ENCODE measurements around the gene ARID5B. TPM values are rescaled to one million over a fixed set of nuclear protein-coding genes. Genes with fewer than 3 reads are reported as not detected.

The ARID5B gene
- total and polyA plus RNA-seq, 2 experiments from 2014 or later: 53.2 to 55.0 TPM

DNA sequence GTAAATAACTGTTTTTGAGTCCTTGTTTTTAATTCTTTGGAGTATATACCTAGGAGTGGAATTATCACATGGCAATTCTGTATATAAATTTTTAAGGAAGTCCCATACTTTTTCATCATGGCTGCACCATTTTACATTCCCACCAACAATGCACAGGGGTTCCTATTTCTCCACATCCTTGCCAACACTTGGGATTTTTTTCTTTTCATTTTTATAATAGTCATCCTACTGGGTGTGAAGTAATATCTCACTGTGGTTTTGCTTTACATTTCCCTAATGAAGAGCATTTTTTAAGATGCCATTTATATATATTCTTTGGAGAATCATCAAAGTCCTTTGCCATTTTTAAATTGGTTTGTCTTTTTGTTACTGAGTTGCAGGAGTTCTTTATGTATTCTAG lies 89.7 kb downstream of the ARID5B start:
- Histone ChIP-seq H3K27me3 (no peaks in the 10 kb centered on the region), H3K36me3 (replicated peaks; ENCODE audit: insufficient read depth, low read depth) (no peaks in the 10 kb centered on the region), H3K4me2 (no peak overlapping the region), H3K4me1 (ENCODE audit: insufficient read depth) (peaks cover 42% of the 10 kb centered on the region), H3K9me3 (ENCODE audit: low read depth) (no peaks in the 10 kb centered on the region), H3K9me2 (replicated peaks; ENCODE audit: insufficient read depth) (no peaks in the 10 kb centered on the region), H2AFZ (no peak overlapping the region), H3K79me2 (peaks cover 88% of the 10 kb centered on the region), H3K4me3 (no peak overlapping the region), H4K20me1 (ENCODE audit: insufficient read depth, poor library complexity, severe bottlenecking) (no peaks in the 10 kb centered on the region), H3K27ac (no peak overlapping the region)
- DNase-seq (ENCODE audit: low spot score): no peak
- TF ChIP-seq EZH2 (IDR thresholded peaks at IDR 0.05; ENCODE audit: borderline replicate concordance) (no peak), EZH2phosphoT487 (IDR thresholded peaks at IDR 0.05; ENCODE audit: low read depth, severe bottlenecking, unreplicated experiment) (no peak)
- TF ChIP-seq, protein P1, sequence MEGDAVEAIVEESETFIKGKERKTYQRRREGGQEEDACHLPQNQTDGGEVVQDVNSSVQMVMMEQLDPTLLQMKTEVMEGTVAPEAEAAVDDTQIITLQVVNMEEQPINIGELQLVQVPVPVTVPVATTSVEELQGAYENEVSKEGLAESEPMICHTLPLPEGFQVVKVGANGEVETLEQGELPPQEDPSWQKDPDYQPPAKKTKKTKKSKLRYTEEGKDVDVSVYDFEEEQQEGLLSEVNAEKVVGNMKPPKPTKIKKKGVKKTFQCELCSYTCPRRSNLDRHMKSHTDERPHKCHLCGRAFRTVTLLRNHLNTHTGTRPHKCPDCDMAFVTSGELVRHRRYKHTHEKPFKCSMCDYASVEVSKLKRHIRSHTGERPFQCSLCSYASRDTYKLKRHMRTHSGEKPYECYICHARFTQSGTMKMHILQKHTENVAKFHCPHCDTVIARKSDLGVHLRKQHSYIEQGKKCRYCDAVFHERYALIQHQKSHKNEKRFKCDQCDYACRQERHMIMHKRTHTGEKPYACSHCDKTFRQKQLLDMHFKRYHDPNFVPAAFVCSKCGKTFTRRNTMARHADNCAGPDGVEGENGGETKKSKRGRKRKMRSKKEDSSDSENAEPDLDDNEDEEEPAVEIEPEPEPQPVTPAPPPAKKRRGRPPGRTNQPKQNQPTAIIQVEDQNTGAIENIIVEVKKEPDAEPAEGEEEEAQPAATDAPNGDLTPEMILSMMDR (IDR thresholded peaks at IDR 0.05; ENCODE audit: poor library complexity): no peak

GRCh38 chr10:61992059-61992460 lies 90.6 kb downstream of the ARID5B start:
- Histone ChIP-seq H3K79me2 (peaks cover 88% of the 10 kb centered on the region), H4K20me1 (ENCODE audit: insufficient read depth, poor library complexity, severe bottlenecking) (no peaks in the 10 kb centered on the region), H2AFZ (no peak overlapping the region), H3K4me3 (no peak overlapping the region), H3K9me2 (replicated peaks; ENCODE audit: insufficient read depth) (no peaks in the 10 kb centered on the region), H3K27me3 (no peaks in the 10 kb centered on the region), H3K36me3 (replicated peaks; ENCODE audit: insufficient read depth, low read depth) (no peaks in the 10 kb centered on the region), H3K4me2 (peak overlapping the region; percentile 42), H3K9me3 (ENCODE audit: low read depth) (no peaks in the 10 kb centered on the region), H3K27ac (peak overlapping the region; percentile 84), H3K4me1 (ENCODE audit: insufficient read depth) (peaks cover 42% of the 10 kb centered on the region)
- WGBS (ENCODE audit: low lambda C conversion rate, missing lambda C conversion rate): 62% methylated on average over 4 of the region's 4 CpGs
- TF ChIP-seq, protein P1 (IDR thresholded peaks at IDR 0.05; ENCODE audit: poor library complexity): no peak
- TF ChIP-seq EZH2phosphoT487 (IDR thresholded peaks at IDR 0.05; ENCODE audit: low read depth, severe bottlenecking, unreplicated experiment): no peak
- TF ChIP-seq EZH2 (IDR thresholded peaks at IDR 0.05; ENCODE audit: borderline replicate concordance): no peak
- no peak for DNase-seq (ENCODE audit: low spot score)

- Histone ChIP-seq H3K9me3 (ENCODE audit: low read depth) (no peaks in the 10 kb centered on the region), H3K9me2 (replicated peaks; ENCODE audit: insufficient read depth) (no peaks in the 10 kb centered on the region), H3K27ac (peak overlapping the region; percentile 84), H2AFZ (no peak overlapping the region), H3K79me2 (peaks cover 89% of the 10 kb centered on the region), H3K4me2 (peak overlapping the region; percentile 42), H3K36me3 (replicated peaks; ENCODE audit: insufficient read depth, low read depth) (no peaks in the 10 kb centered on the region), H3K27me3 (no peaks in the 10 kb centered on the region), H3K4me3 (no peak overlapping the region), H4K20me1 (ENCODE audit: insufficient read depth, poor library complexity, severe bottlenecking) (no peaks in the 10 kb centered on the region), H3K4me1 (ENCODE audit: insufficient read depth) (peaks cover 38% of the 10 kb centered on the region)
- TF ChIP-seq EZH2phosphoT487 (IDR thresholded peaks at IDR 0.05; ENCODE audit: low read depth, severe bottlenecking, unreplicated experiment): no peak
- DNase-seq (ENCODE audit: low spot score): peak; percentile 58
- 40% methylated on average over 7 of the region's 7 CpGs for WGBS (ENCODE audit: low lambda C conversion rate, missing lambda C conversion rate)
Measured at GRCh38 chr10:61992671-61993668, 91.5 kb downstream of the ARID5B start.

- Histone ChIP-seq H3K36me3 (replicated peaks; ENCODE audit: insufficient read depth, low read depth) (no peaks in the 10 kb centered on the region), H2AFZ (no peak overlapping the region), H3K27ac (peak overlapping the region; percentile 84), H4K20me1 (ENCODE audit: insufficient read depth, poor library complexity, severe bottlenecking) (no peaks in the 10 kb centered on the region), H3K9me2 (replicated peaks; ENCODE audit: insufficient read depth) (no peaks in the 10 kb centered on the region), H3K4me3 (no peak overlapping the region), H3K79me2 (peaks cover 92% of the 10 kb centered on the region), H3K4me1 (ENCODE audit: insufficient read depth) (peaks cover 35% of the 10 kb centered on the region), H3K9me3 (ENCODE audit: low read depth) (no peaks in the 10 kb centered on the region), H3K27me3 (no peaks in the 10 kb centered on the region), H3K4me2 (peak overlapping the region; percentile 42)
- TF ChIP-seq EZH2phosphoT487 (IDR thresholded peaks at IDR 0.05; ENCODE audit: low read depth, severe bottlenecking, unreplicated experiment): no peak
- TF ChIP-seq, protein P1 (IDR thresholded peaks at IDR 0.05; ENCODE audit: poor library complexity): no peak
- TF ChIP-seq EZH2 (IDR thresholded peaks at IDR 0.05; ENCODE audit: borderline replicate concordance): no peak
- WGBS (ENCODE audit: low lambda C conversion rate, missing lambda C conversion rate): 68% methylated on average over 6 of the region's 6 CpGs
- DNase-seq (ENCODE audit: low spot score): no peak
Measured at GRCh38 chr10:61993711-61994401, 92.4 kb downstream of the ARID5B start.
